ENCODE data around the gene PIP5KL1. TPM values are rescaled to one million over a fixed set of nuclear protein-coding genes. Genes with fewer than 3 reads are reported as not detected.
A peak's percentile ranks its signal among the peaks of the same experiment; 100 is the strongest.

PIP5KL1 gene
- total RNA-seq, 1 experiment from 2014 or later = 5.1 TPM

DNA sequence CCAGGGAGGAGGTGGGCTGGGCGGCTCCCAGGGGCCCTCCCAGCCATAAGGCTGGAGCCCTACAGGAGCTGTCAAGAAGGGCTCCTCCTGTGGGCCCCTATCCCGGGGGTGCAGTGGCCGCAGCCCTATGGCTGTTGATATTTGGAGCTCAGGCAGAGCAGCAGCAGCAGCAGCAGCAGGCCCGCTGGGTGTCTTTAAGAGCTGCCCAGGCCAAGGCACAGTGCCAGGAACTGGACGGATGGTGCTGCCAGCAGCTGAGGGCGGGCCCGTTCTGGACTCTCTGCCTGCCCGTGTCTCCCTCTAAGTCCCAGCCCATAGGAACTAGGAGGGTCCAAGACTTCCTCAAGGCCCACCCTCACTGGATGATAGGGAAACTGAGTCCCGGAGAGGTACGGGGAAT is 56.7 kb downstream of the PIP5KL1 start:
- no peaks in the 10 kb centered on the region for H3K36me3 ChIP-seq (ENCODE audit: low read depth, low read length)
- no peaks in the 10 kb centered on the region for H3K9me2 ChIP-seq (replicated peaks; ENCODE audit: low read length)
- H3F3A ChIP-seq (ENCODE audit: low read length, unreplicated experiment) = no peaks in the 10 kb centered on the region
- ChIA-PET POLR2A (ENCODE audit: unreplicated experiment) (no interaction called here), CTCF (no interaction called here)
- H4K20me1 ChIP-seq (ENCODE audit: low read length) = no peaks in the 10 kb centered on the region
- intact Hi-C loops (cut with micrococcal nuclease) = no loop called here
- H3K27ac ChIP-seq (ENCODE audit: low read length) = no peak overlapping the region
- H3K27me3 ChIP-seq (ENCODE audit: low read length) = no peaks in the 10 kb centered on the region
- no peak overlapping the region for H3K4me3 ChIP-seq (ENCODE audit: low read length)
- TF ChIP-seq EZH2phosphoT487 (IDR thresholded peaks at IDR 0.05; ENCODE audit: borderline replicate concordance, low read length) = no peak
- no peak for TF ChIP-seq EZH2 (IDR thresholded peaks at IDR 0.05; ENCODE audit: low read length, unreplicated experiment)
- TF ChIP-seq, protein P1, sequence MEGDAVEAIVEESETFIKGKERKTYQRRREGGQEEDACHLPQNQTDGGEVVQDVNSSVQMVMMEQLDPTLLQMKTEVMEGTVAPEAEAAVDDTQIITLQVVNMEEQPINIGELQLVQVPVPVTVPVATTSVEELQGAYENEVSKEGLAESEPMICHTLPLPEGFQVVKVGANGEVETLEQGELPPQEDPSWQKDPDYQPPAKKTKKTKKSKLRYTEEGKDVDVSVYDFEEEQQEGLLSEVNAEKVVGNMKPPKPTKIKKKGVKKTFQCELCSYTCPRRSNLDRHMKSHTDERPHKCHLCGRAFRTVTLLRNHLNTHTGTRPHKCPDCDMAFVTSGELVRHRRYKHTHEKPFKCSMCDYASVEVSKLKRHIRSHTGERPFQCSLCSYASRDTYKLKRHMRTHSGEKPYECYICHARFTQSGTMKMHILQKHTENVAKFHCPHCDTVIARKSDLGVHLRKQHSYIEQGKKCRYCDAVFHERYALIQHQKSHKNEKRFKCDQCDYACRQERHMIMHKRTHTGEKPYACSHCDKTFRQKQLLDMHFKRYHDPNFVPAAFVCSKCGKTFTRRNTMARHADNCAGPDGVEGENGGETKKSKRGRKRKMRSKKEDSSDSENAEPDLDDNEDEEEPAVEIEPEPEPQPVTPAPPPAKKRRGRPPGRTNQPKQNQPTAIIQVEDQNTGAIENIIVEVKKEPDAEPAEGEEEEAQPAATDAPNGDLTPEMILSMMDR (conservative IDR thresholded peaks at IDR 0.05; ENCODE audit: low read depth, low read length) = no peak
- ATAC-seq = no peak
- no peak overlapping the region for H3K9ac ChIP-seq (ENCODE audit: low read length)
- peaks cover 17% of the 10 kb centered on the region for H3K4me1 ChIP-seq (ENCODE audit: insufficient read depth, low read length)
- H3K79me2 ChIP-seq (ENCODE audit: low read length) = peaks cover 16% of the 10 kb centered on the region
- H3K9me3 ChIP-seq (ENCODE audit: low read length) = no peaks in the 10 kb centered on the region
- BruUV-seq (replicated peaks) = no TSS peak
- no peak overlapping the region for H2AFZ ChIP-seq (ENCODE audit: low read length)
- DNase-seq = no peak
- peak overlapping the region; percentile 67 for H3K4me2 ChIP-seq (ENCODE audit: low read length)

DNA sequence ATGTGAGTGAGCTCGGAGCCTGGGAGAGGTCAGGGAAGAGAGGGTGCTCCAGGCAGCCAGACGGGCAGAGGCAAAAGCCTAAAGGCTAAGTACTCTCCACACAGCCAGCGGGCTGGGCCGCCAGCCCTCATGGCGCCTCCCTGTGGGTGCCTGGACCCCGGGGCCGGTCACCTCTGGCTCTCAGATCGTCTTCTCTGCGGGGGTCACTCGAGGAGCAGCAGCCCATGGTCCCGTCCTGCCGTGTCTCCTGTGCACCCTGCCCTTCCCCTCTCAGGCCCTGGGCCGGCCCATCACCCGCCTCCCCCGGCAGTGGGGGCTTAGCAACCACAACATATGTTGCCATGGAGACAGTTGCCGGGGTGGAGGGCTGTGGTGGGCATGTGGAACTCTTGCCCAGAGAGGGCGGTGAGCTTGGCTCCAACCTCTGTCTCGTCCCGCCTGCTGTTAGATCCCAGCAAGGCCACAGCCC is 57.3 kb downstream of the PIP5KL1 start:
- H3K4me2 ChIP-seq (ENCODE audit: low read length) = no peak overlapping the region
- no peak for ATAC-seq
- ChIA-PET POLR2A (ENCODE audit: unreplicated experiment) (no interaction called here), CTCF (no interaction called here)
- intact Hi-C loops (cut with micrococcal nuclease) = no loop called here
- no peak overlapping the region for H3K4me3 ChIP-seq (ENCODE audit: low read length)
- peaks cover 17% of the 10 kb centered on the region for H3K4me1 ChIP-seq (ENCODE audit: insufficient read depth, low read length)
- H3F3A ChIP-seq (ENCODE audit: low read length, unreplicated experiment) = no peaks in the 10 kb centered on the region
- H3K36me3 ChIP-seq (ENCODE audit: low read depth, low read length) = no peaks in the 10 kb centered on the region
- H2AFZ ChIP-seq (ENCODE audit: low read length) = no peak overlapping the region
- no peaks in the 10 kb centered on the region for H3K27me3 ChIP-seq (ENCODE audit: low read length)
- BruUV-seq (replicated peaks) = no TSS peak
- no peak for TF ChIP-seq EZH2phosphoT487 (IDR thresholded peaks at IDR 0.05; ENCODE audit: borderline replicate concordance, low read length)
- TF ChIP-seq, protein P1 (conservative IDR thresholded peaks at IDR 0.05; ENCODE audit: low read depth, low read length) = no peak
- TF ChIP-seq EZH2 (IDR thresholded peaks at IDR 0.05; ENCODE audit: low read length, unreplicated experiment) = no peak
- no peak overlapping the region for H3K27ac ChIP-seq (ENCODE audit: low read length)
- H3K79me2 ChIP-seq (ENCODE audit: low read length) = peaks cover 16% of the 10 kb centered on the region
- DNase-seq = no peak
- H3K9me2 ChIP-seq (replicated peaks; ENCODE audit: low read length) = no peaks in the 10 kb centered on the region
- no peak overlapping the region for H3K9ac ChIP-seq (ENCODE audit: low read length)
- no peaks in the 10 kb centered on the region for H4K20me1 ChIP-seq (ENCODE audit: low read length)
- no peaks in the 10 kb centered on the region for H3K9me3 ChIP-seq (ENCODE audit: low read length)

DNA sequence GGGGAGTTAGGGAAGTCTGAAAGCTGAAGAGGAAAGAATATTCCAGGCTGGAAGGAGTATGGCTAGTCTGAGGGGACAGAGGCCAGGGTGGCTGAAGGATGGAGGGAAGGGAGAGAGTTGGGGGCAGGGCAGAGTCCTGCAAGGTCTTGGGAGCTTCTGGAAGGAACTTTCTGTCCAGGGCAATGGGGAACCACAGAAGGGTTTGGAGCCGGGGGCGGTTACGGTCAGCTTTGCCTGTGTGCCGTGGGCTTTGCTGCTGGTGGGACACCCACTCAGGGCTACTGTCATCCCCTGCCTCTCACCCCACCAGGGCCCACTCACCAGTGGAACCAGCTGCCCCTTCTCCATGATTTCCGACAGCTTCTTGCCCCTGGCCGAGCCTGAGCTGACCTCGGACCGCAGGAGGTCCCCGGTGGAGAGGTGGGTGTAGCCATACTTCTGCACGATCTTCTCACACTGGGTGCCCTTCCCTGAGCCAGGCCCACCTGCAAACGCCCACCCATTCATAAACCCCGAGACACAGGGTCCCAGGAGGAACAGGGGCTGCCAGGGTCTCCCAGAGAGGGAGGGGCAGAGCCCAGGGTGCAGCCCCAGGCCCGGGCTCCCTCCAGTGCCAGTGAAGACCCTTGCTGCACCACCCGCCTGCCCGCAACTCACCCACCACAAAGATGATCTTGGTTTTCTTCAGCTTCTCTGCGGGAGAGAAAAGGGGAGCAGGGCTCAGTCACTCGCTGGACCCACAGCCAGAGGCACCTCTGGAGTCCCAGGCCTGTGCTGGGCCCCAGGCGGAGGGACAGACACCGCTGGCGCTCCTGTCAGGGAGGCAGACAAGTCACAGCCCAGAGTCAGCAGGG is 58.0 kb downstream of the PIP5KL1 start:
- Histone ChIP-seq H3K36me3 (ENCODE audit: low read depth, low read length) (no peaks in the 10 kb centered on the region), H2AFZ (ENCODE audit: low read length) (no peak overlapping the region), H3F3A (ENCODE audit: low read length, unreplicated experiment) (no peaks in the 10 kb centered on the region), H3K27me3 (ENCODE audit: low read length) (no peaks in the 10 kb centered on the region), H3K9ac (ENCODE audit: low read length) (no peak overlapping the region), H3K27ac (ENCODE audit: low read length) (no peak overlapping the region), H4K20me1 (ENCODE audit: low read length) (no peaks in the 10 kb centered on the region), H3K4me2 (ENCODE audit: low read length) (no peak overlapping the region), H3K9me2 (replicated peaks; ENCODE audit: low read length) (no peaks in the 10 kb centered on the region), H3K4me1 (ENCODE audit: insufficient read depth, low read length) (peaks cover 12% of the 10 kb centered on the region), H3K4me3 (ENCODE audit: low read length) (no peak overlapping the region), H3K79me2 (ENCODE audit: low read length) (peaks cover 16% of the 10 kb centered on the region), H3K9me3 (ENCODE audit: low read length) (no peaks in the 10 kb centered on the region)
- TF ChIP-seq EZH2phosphoT487 (IDR thresholded peaks at IDR 0.05; ENCODE audit: borderline replicate concordance, low read length) (no peak), EZH2 (IDR thresholded peaks at IDR 0.05; ENCODE audit: low read length, unreplicated experiment) (no peak)
- TF ChIP-seq, protein P1 (conservative IDR thresholded peaks at IDR 0.05; ENCODE audit: low read depth, low read length) = no peak
- ATAC-seq = no peak
- ChIA-PET CTCF (no interaction called here), POLR2A (ENCODE audit: unreplicated experiment) (no interaction called here)
- intact Hi-C loops (cut with micrococcal nuclease) = no loop called here
- no TSS peak for BruUV-seq (replicated peaks)
- no peak for DNase-seq
